HEK293 (cell line): ENCODE data around the gene CD163L1.

Source experiments
- CTCF ChIA-PET: fragments of 350-600 bp; formaldehyde crosslinking; extraction: SDS; loops from one replicate; lab custom pipeline; 2021; ENCODE audit warnings: antibody characterized with exemption; lab: Yijun Ruan, JAX
- POLR2A ChIA-PET: fragments of 300-600 bp; formaldehyde crosslinking; extraction: SDS; loops from one replicate; lab custom pipeline; 2020; ENCODE audit warnings: antibody characterized with exemption, inconsistent platforms; lab: Yijun Ruan, JAX
- H3K27ac ChIP-seq: fragments of 200-500 bp; sonication (Bioruptor generic); 2 replicates; pipeline ENCODE4 v1.5.1; 2014; ENCODE audit warnings: low read depth, low read length, control low read depth, inconsistent platforms; ENCODE audit errors: extremely low read depth
- H3K36me3 ChIP-seq, 2 experiments: fragments of 200-500 bp in 1 of 2; sonication (Bioruptor generic) in 1 of 2; 1 replicate in 1 of 2; 2 replicates in 1 of 2; pipeline ENCODE4 v1.5.1; 2014 to 2017; ENCODE audit warnings: inconsistent platforms in 2 of 2, low read length in 2 of 2; ENCODE audit not compliant: control insufficient read depth in 2 of 2, insufficient read depth in 1 of 2
- H3K4me1 ChIP-seq: fragments of 200-500 bp; sonication (Bioruptor generic); 2 replicates; pipeline ENCODE4 v1.5.1; 2014; ENCODE audit warnings: mild to moderate bottlenecking, low read length, inconsistent platforms; ENCODE audit not compliant: control insufficient read depth, insufficient read depth
- H3K4me3 ChIP-seq: 2 replicates; pipeline ENCODE4 v1.5.1; 2011; ENCODE audit warnings: low read depth, mild to moderate bottlenecking, control low read depth, low read length, moderate library complexity
- H3K9me3 ChIP-seq: fragments of 200-500 bp; sonication (Bioruptor generic); 2 replicates; pipeline ENCODE4 v1.5.1; 2014; ENCODE audit warnings: low read depth, low read length, inconsistent platforms; ENCODE audit not compliant: control insufficient read depth, insufficient read depth
- BCL6B ChIP-seq: fragments of 450-650 bp; formaldehyde crosslinking; IDR thresholded peaks from 2 replicates; pipeline ENCODE4 v1.5.1; 2017; ENCODE audit warnings: missing biosample characterization, missing genetic modification characterization
- CTCF ChIP-seq: fragments of 450-650 bp; formaldehyde crosslinking; IDR thresholded peaks from 2 replicates; pipeline ENCODE4 v1.5.1; 2016; ENCODE audit warnings: missing biosample characterization, missing genetic modification characterization
- FEZF1 ChIP-seq: fragments of 450-650 bp; formaldehyde crosslinking; IDR thresholded peaks from 2 replicates; pipeline ENCODE4 v1.5.1; 2016; ENCODE audit warnings: missing biosample characterization, missing genetic modification characterization
- MYNN ChIP-seq: fragments of 450-650 bp; formaldehyde crosslinking; IDR thresholded peaks from 2 replicates; pipeline ENCODE4 v1.5.1; 2016; ENCODE audit warnings: missing biosample characterization, missing genetic modification characterization, borderline replicate concordance
- SCRT2 ChIP-seq: fragments of 450-650 bp; formaldehyde crosslinking; IDR thresholded peaks from 2 replicates; pipeline ENCODE4 v1.5.1; 2016; ENCODE audit warnings: missing biosample characterization, missing genetic modification characterization
- ZBTB49 ChIP-seq: fragments of 450-650 bp; formaldehyde crosslinking; IDR thresholded peaks from 2 replicates; pipeline ENCODE4 v1.5.1; 2016; ENCODE audit warnings: missing biosample characterization, missing genetic modification characterization, low read depth
- ZNF18 ChIP-seq: fragments of 450-650 bp; formaldehyde crosslinking; IDR thresholded peaks from 2 replicates; pipeline ENCODE4 v1.5.1; 2016; ENCODE audit warnings: missing biosample characterization, missing genetic modification characterization
- ZNF248 ChIP-seq: fragments of 450-650 bp; formaldehyde crosslinking; IDR thresholded peaks from 2 replicates; pipeline ENCODE4 v1.5.1; 2017; ENCODE audit warnings: missing biosample characterization, missing genetic modification characterization
- ZNF335 ChIP-seq: fragments of 450-650 bp; formaldehyde crosslinking; conservative IDR thresholded peaks from 2 replicates; pipeline ENCODE4 v1.5.1; 2016; ENCODE audit warnings: missing biosample characterization, missing genetic modification characterization
- ZNF404 ChIP-seq: fragments of 450-650 bp; formaldehyde crosslinking; IDR thresholded peaks from 2 replicates; pipeline ENCODE4 v1.5.1; 2017; ENCODE audit warnings: missing biosample characterization, missing genetic modification characterization
- ZNF580 ChIP-seq: fragments of 450-650 bp; formaldehyde crosslinking; IDR thresholded peaks from 2 replicates; pipeline ENCODE4 v1.5.1; 2016; ENCODE audit warnings: missing biosample characterization, missing genetic modification characterization
- ZNF670 ChIP-seq: fragments of 450-650 bp; formaldehyde crosslinking; IDR thresholded peaks from 2 replicates; pipeline ENCODE4 v1.5.1; 2016; ENCODE audit warnings: missing biosample characterization, missing genetic modification characterization, low read depth
- ZNF792 ChIP-seq: fragments of 450-650 bp; formaldehyde crosslinking; IDR thresholded peaks from 2 replicates; pipeline ENCODE4 v1.5.1; 2016; ENCODE audit warnings: missing biosample characterization, missing genetic modification characterization
- ZNF830 ChIP-seq: fragments of 450-650 bp; IDR thresholded peaks from 2 replicates; pipeline ENCODE4 v1.5.0; 2018; ENCODE audit warnings: missing biosample characterization, missing genetic modification characterization, low read depth, mild to moderate bottlenecking, moderate library complexity
- ZSCAN18 ChIP-seq: fragments of 450-650 bp; formaldehyde crosslinking; IDR thresholded peaks from 2 replicates; pipeline ENCODE4 v1.5.1; 2016; ENCODE audit warnings: missing biosample characterization, missing genetic modification characterization
- ZSCAN23 ChIP-seq: fragments of 450-650 bp; formaldehyde crosslinking; IDR thresholded peaks from 2 replicates; pipeline ENCODE4 v1.5.1; 2016; ENCODE audit warnings: missing biosample characterization, missing genetic modification characterization

Gene CD163L1

GRCh38 chr12:7459973-7460372, 16.0 kb upstream of the CD163L1 start:
- H3K36me3 ChIP-seq = no peaks in the 10 kb centered on the region
- no peak overlapping the region for H3K27ac ChIP-seq
- H3K4me1 ChIP-seq = no peaks in the 10 kb centered on the region
- H3K4me3 ChIP-seq = no peak overlapping the region
- TF ChIP-seq MYNN (no peak), SCRT2 (peak; percentile 35; the same call in 1 of the 2 replicates), CTCF (tag by site-specific recombination) (no peak), ZNF18 (tag by site-specific recombination) (no peak), BCL6B (tag by site-specific recombination) (no peak), ZNF580 (tag by site-specific recombination) (no peak), ZNF335 (tag by site-specific recombination) (peak; percentile 29), ZNF670 (tag by site-specific recombination) (no peak), ZSCAN18 (tag by site-specific recombination) (no peak), FEZF1 (tag by site-specific recombination) (no peak), ZSCAN23 (tag by site-specific recombination) (no peak)
- ChIA-PET POLR2A (no interaction called here), CTCF (interaction anchor here (0.6 to 3.0 kb wide), 11 partner anchors 15 to 258 kb away, joined by 3 to 14 read pairs (median 4); no protein-coding TSS in a partner anchor)
- H3K9me3 ChIP-seq = no peaks in the 10 kb centered on the region

GRCh38 chr12:7451756-7452155, 7.8 kb upstream of the CD163L1 start:
- no peaks in the 10 kb centered on the region for H3K4me1 ChIP-seq
- H3K9me3 ChIP-seq = no peaks in the 10 kb centered on the region
- TF ChIP-seq ZNF792 (no peak), ZNF404 (tag by site-specific recombination) (no peak), ZNF830 (tag by site-specific recombination) (no peak), ZNF248 (no peak), ZBTB49 (no peak)
- TF ChIP-seq, all 188 proteins: peak for 0
- H3K4me3 ChIP-seq = no peak overlapping the region
- POLR2A ChIA-PET = no interaction called here
- no peak overlapping the region for H3K27ac ChIP-seq
- CTCF ChIA-PET = interaction anchor here (1.1 kb wide), 1 partner anchor 9 kb away, joined by 4 read pairs; no protein-coding TSS in a partner anchor
- no peaks in the 10 kb centered on the region for H3K36me3 ChIP-seq
